ENCODE data around the gene CCNK.

- TF ChIP-seq CTCF (IDR thresholded peaks at IDR 0.05), result no peak
- no peak for TF ChIP-seq POLR2A (IDR thresholded peaks at IDR 0.05)
- TF ChIP-seq POLR2AphosphoS5 (IDR thresholded peaks at IDR 0.05), result no peak
Measured at GRCh38 chr14:99484106-99484505, 2.9 kb downstream of the CCNK start.
